GM12891 (cell line): ENCODE results near the gene MARK4.

Experiments used
- POLR2A ChIP-seq: IDR thresholded peaks from 2 replicates; pipeline ENCODE4 v1.6.1; 2011; ENCODE audit warnings: low read depth, low read length, control low read depth
- POLR2AphosphoS5 ChIP-seq: IDR thresholded peaks from 2 replicates; pipeline ENCODE4 v1.6.1; 2011; ENCODE audit warnings: low read depth, low read length, control low read depth
- SPI1 ChIP-seq: IDR thresholded peaks from 2 replicates; pipeline ENCODE4 v1.6.1; 2011; ENCODE audit warnings: low read depth, low read length, control low read depth
- TAF1 ChIP-seq: IDR thresholded peaks from 2 replicates; pipeline ENCODE4 v1.6.1; 2011; ENCODE audit warnings: low read depth, low read length, control low read depth

DNA sequence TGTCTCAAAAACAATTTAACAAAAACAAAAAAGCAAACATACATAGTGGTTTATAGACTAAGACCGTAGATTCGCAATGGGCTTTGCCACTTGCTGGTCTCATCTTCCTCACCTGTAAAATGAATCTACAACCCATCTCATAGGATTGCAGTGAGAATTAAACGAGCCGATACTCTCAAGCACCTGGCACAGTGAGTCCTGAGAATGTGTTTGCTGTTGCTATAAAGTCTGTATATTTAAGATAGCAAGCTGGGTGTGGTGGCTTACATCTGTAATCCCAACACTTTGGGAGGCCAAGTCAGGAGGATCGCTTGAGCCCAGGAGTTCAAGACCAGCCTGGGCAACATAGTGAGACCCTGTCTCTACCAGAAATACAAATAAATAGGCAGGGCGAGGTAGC is 28.3 kb upstream of the MARK4 start:
- no peak for TF ChIP-seq POLR2AphosphoS5
- TF ChIP-seq POLR2A = no peak
- TF ChIP-seq TAF1 = no peak
- no peak for TF ChIP-seq SPI1
